ENCODE data around the gene HYAL1.
"Not testable (repeated sequence)": the region's sequence is repeated elsewhere in the genome, so short reads cannot be mapped to it uniquely, and the experiment has no call there.

The HYAL1 gene

GRCh38 chr3:50274371-50275104 is 28.8 kb downstream of the HYAL1 start:
- no peak overlapping the region for H3K4me3 ChIP-seq (ENCODE audit: low read depth, low read length)
- no peaks in the 10 kb centered on the region for H3K36me3 ChIP-seq (replicated peaks)
- DNase-seq: no peak
- H3K27me3 ChIP-seq (replicated peaks): peaks cover 26% of the 10 kb centered on the region
- H3K27ac ChIP-seq: no peak overlapping the region
- in situ Hi-C loops (cut with HindIII; ENCODE audit: low pct_ligation_motif_present, low sequenced_read_pairs): no loop called here
- TF ChIP-seq, protein P1, sequence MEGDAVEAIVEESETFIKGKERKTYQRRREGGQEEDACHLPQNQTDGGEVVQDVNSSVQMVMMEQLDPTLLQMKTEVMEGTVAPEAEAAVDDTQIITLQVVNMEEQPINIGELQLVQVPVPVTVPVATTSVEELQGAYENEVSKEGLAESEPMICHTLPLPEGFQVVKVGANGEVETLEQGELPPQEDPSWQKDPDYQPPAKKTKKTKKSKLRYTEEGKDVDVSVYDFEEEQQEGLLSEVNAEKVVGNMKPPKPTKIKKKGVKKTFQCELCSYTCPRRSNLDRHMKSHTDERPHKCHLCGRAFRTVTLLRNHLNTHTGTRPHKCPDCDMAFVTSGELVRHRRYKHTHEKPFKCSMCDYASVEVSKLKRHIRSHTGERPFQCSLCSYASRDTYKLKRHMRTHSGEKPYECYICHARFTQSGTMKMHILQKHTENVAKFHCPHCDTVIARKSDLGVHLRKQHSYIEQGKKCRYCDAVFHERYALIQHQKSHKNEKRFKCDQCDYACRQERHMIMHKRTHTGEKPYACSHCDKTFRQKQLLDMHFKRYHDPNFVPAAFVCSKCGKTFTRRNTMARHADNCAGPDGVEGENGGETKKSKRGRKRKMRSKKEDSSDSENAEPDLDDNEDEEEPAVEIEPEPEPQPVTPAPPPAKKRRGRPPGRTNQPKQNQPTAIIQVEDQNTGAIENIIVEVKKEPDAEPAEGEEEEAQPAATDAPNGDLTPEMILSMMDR (IDR thresholded peaks at IDR 0.05; ENCODE audit: low read depth, low read length, missing control alignments): peak; percentile 87

DNA sequence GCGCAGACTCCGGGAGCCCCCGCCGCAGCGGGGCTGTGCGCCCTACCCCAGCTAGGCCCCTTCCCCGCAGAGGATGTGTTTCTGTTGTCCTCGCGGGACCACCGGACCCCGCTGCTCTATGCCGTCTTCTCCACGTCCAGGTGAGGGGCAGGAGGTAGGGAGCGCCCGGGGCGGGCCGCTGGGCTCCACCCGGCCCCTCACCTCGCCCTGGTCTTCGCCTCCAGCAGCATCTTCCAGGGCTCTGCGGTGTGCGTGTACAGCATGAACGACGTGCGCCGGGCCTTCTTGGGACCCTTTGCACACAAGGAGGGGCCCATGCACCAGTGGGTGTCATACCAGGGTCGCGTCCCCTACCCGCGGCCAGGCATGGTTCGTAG is 29.7 kb downstream of the HYAL1 start:
- H3K36me3 ChIP-seq (replicated peaks): no peaks in the 10 kb centered on the region
- DNase-seq: no peak
- H3K4me3 ChIP-seq (ENCODE audit: low read depth, low read length): no peak overlapping the region
- TF ChIP-seq, protein P1 (IDR thresholded peaks at IDR 0.05; ENCODE audit: low read depth, low read length, missing control alignments): no peak
- in situ Hi-C loops (cut with HindIII; ENCODE audit: low pct_ligation_motif_present, low sequenced_read_pairs): no loop called here
- no peak overlapping the region for H3K27ac ChIP-seq
- H3K27me3 ChIP-seq (replicated peaks): peaks cover 26% of the 10 kb centered on the region

GRCh38 chr3:50272911-50273688 is 30.3 kb downstream of the HYAL1 start:
- TF ChIP-seq, protein P1 (IDR thresholded peaks at IDR 0.05; ENCODE audit: low read depth, low read length, missing control alignments): peak; percentile 99
- no peak overlapping the region for H3K27ac ChIP-seq
- peak; percentile 44 for DNase-seq
- peak overlapping the region; percentile 37 for H3K4me3 ChIP-seq (ENCODE audit: low read depth, low read length)
- peaks cover 26% of the 10 kb centered on the region for H3K27me3 ChIP-seq (replicated peaks)
- in situ Hi-C loops (cut with HindIII; ENCODE audit: low pct_ligation_motif_present, low sequenced_read_pairs): no loop called here
- no peaks in the 10 kb centered on the region for H3K36me3 ChIP-seq (replicated peaks)

DNA sequence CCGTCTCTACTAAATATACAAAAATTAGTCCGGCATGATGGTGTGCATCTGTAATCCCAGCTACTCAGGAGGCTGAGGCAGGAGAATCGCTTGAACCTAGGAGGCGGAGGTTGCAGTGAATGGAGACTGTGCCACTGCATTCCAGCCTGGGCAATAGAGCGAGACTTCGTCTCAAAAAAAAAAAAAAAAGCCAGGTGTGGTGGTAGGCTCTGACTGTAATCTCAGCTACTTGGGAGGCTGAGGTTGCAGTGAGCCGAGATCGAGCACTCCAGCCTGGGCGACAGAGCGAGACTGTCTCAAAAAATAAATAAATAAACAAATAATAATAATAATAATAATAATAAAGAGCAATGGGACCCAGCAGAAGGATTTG is 30.9 kb downstream of the HYAL1 start:
- in situ Hi-C loops (cut with HindIII; ENCODE audit: low pct_ligation_motif_present, low sequenced_read_pairs); H3K27ac ChIP-seq; H3K36me3 ChIP-seq (replicated peaks); H3K4me3 ChIP-seq (ENCODE audit: low read depth, low read length); DNase-seq: not testable (repeated sequence)
- peaks cover 26% of the 10 kb centered on the region for H3K27me3 ChIP-seq (replicated peaks)

- H3K27ac ChIP-seq: no peak overlapping the region
- H3K4me3 ChIP-seq (ENCODE audit: low read depth, low read length): no peak overlapping the region
- DNase-seq: no peak
- peaks cover 26% of the 10 kb centered on the region for H3K27me3 ChIP-seq (replicated peaks)
- TF ChIP-seq, protein P1 (IDR thresholded peaks at IDR 0.05; ENCODE audit: low read depth, low read length, missing control alignments): no peak
- no peaks in the 10 kb centered on the region for H3K36me3 ChIP-seq (replicated peaks)
- in situ Hi-C loops (cut with HindIII; ENCODE audit: low pct_ligation_motif_present, low sequenced_read_pairs): no loop called here
Measured at GRCh38 chr3:50271314-50271936, 31.9 kb downstream of the HYAL1 start.

Data from brain microvascular endothelial cell (primary cell).